ENCODE data around the gene ITGB5.
A peak's percentile ranks its signal among the peaks of the same experiment; 100 is the strongest.

Gene ITGB5

GRCh38 chr3:124731760-124732159, 155.4 kb downstream of the ITGB5 start:
- no peak for DNase-seq

- DNase-seq, result no peak
Measured at GRCh38 chr3:124730941-124731297, 156.2 kb downstream of the ITGB5 start.

- DNase-seq, result peak; percentile 58
Measured at GRCh38 chr3:124730129-124730940, 156.8 kb downstream of the ITGB5 start, which contains the start of gene UMPS. TSS of gene UMPS (plus strand) at chr3:124730452. CDS start at chr3:124730472, 20 bp downstream.

GRCh38 chr3:124722589-124722988, 164.6 kb downstream of the ITGB5 start:
- no peak for DNase-seq

- DNase-seq, result no peak
Measured at GRCh38 chr3:124714223-124714853, 172.8 kb downstream of the ITGB5 start.

Measured in 8988T (cell line).